K562 (cell line): ENCODE results near the gene SLC2A9. TPM values are rescaled to one million over a fixed set of nuclear protein-coding genes. Genes with fewer than 3 reads are reported as not detected.

Experiments
- ATAC-seq: fragments of 200-7000 bp; cut with Tn5 transposase; 3 replicates; pipeline ENCODE4 v1.9.1; 2020; ENCODE audit warnings: moderate library complexity
- BruUV-seq: library from RNA; stranded (reverse); fragments of 400-500 nt; replicated peaks from 2 replicates; lab custom pipeline; 2021; lab: Mats Ljungman, UMichigan
- CTCF ChIA-PET: fragments of 300-600 bp; formaldehyde crosslinking; extraction: SDS; loops from one replicate; lab custom pipeline; 2021; ENCODE audit warnings: low intra/inter-chr PET ratio; lab: Yijun Ruan, JAX
- POLR2A ChIA-PET: fragments of 300-600, 350-650 bp; sonication (Branson Sonifier 250); formaldehyde crosslinking; extraction: SDS; loops from one replicate; lab custom pipeline; 2021; ENCODE audit warnings: antibody characterized with exemption, inconsistent platforms; lab: Yijun Ruan, JAX
- DNase-seq, 4 experiments: peaks; one replicate each; pipeline versions ENCODE4 v3.0.0 to v3.0.0-alpha.2; 2011 to 2018; ENCODE audit warnings: low spot score in 3 of 4, mixed read lengths in 3 of 4; ENCODE audit errors: extremely low read depth in 1 of 4
- FAIRE-seq: peaks from 2 replicates; lab custom pipeline; 2011; peaks lifted over from hg19 to GRCh38; lab: Jason Lieb, UNC
- H2AFZ ChIP-seq: 2 replicates; pipeline ENCODE4 v1.6.0; 2011; ENCODE audit warnings: low read depth, low read length, control low read depth, inconsistent platforms
- H3K27ac ChIP-seq: fragments of 200-600 bp; 3 replicates; pipeline ENCODE4 v1.8.0; 2011; ENCODE audit warnings: low read depth, mild to moderate bottlenecking, control low read depth, inconsistent platforms, low read length, moderate library complexity, mixed read lengths; ENCODE audit errors: extremely low read depth
- H3K27me3 ChIP-seq, 2 experiments: fragments of 300-600 bp in 1 of 2; 2 replicates in 1 of 2; 3 replicates in 1 of 2; pipeline versions ENCODE4 v1.6.0 to v1.8.0; 2011; ENCODE audit warnings: inconsistent platforms in 2 of 2, low read length in 2 of 2, mild to moderate bottlenecking in 1 of 2, mixed read lengths in 1 of 2, moderate library complexity in 1 of 2; ENCODE audit not compliant: control insufficient read depth in 2 of 2, insufficient read depth in 2 of 2
- H3K36me3 ChIP-seq: fragments of 300-600 bp; 3 replicates; pipeline ENCODE4 v1.8.0; 2011; ENCODE audit warnings: mild to moderate bottlenecking, low read length, inconsistent platforms; ENCODE audit not compliant: control insufficient read depth, insufficient read depth
- H3K4me1 ChIP-seq, 2 experiments: fragments of 200-600 bp in 1 of 2; replicated peaks in 1 of 2; 2 replicates in 1 of 2; 3 replicates in 1 of 2; pipeline versions ENCODE4 v1.5.1 to v1.8.0; 2011; ENCODE audit warnings: inconsistent platforms in 2 of 2, low read length in 2 of 2, mild to moderate bottlenecking in 1 of 2, mixed read lengths in 1 of 2, moderate library complexity in 1 of 2; ENCODE audit not compliant: control insufficient read depth in 2 of 2, insufficient read depth in 2 of 2
- H3K4me2 ChIP-seq: 2 replicates; pipeline ENCODE4 v1.6.1; 2011; ENCODE audit warnings: low read length, control low read depth, inconsistent platforms, mixed read lengths; ENCODE audit not compliant: insufficient read depth
- H3K4me3 ChIP-seq: fragments of 200-600 bp; sonication (generic), shearing (Covaris generic); 2 replicates; pipeline ENCODE4 v1.5.1; 2016; ENCODE audit warnings: control low read depth, inconsistent platforms
- H3K79me2 ChIP-seq: fragments of 200-600 bp; 3 replicates; pipeline ENCODE4 v1.8.0; 2011; ENCODE audit warnings: low read length, inconsistent platforms; ENCODE audit not compliant: control insufficient read depth, insufficient read depth
- H3K9ac ChIP-seq, 2 experiments: 2 replicates each; pipeline versions ENCODE4 v1.6.0 to v1.6.1; 2011; ENCODE audit warnings: low read depth in 2 of 2, low read length in 2 of 2, control low read depth in 1 of 2, inconsistent platforms in 1 of 2, mild to moderate bottlenecking in 1 of 2, mixed read lengths in 1 of 2; ENCODE audit not compliant: insufficient read depth in 1 of 2
- H3K9me1 ChIP-seq: one replicate; pipeline ENCODE4 v1.6.0; 2011; ENCODE audit warnings: inconsistent platforms, mild to moderate bottlenecking, low read length, moderate library complexity; ENCODE audit not compliant: control insufficient read depth, insufficient read depth
- H3K9me3 ChIP-seq: replicated peaks from 2 replicates; pipeline ENCODE4 v1.5.1; 2011; ENCODE audit warnings: low read depth, low read length, inconsistent platforms; ENCODE audit not compliant: control insufficient read depth, insufficient read depth
- H4K20me1 ChIP-seq: replicated peaks from 2 replicates; pipeline ENCODE4 v1.6.1; 2011; ENCODE audit warnings: low read length, inconsistent platforms, mixed read lengths; ENCODE audit not compliant: control insufficient read depth, insufficient read depth
- FOXM1 ChIP-seq, 2 experiments: fragments of 450-650 bp in 1 of 2; sonication (generic) in 1 of 2; formaldehyde crosslinking in 1 of 2; IDR thresholded peaks; 2 replicates each; pipeline versions ENCODE4 v1.6.1 to v1.9.0; 2017 to 2022; ENCODE audit warnings: low read depth in 2 of 2, mild to moderate bottlenecking in 2 of 2, missing genetic modification reagents in 1 of 2, moderate library complexity in 1 of 2
- KLF16 ChIP-seq: IDR thresholded peaks from 2 replicates; pipeline ENCODE4 v1.6.1; 2016; ENCODE audit warnings: antibody characterized with exemption
- MGA ChIP-seq: fragments of 450-650 bp; IDR thresholded peaks from 2 replicates; pipeline ENCODE4 v1.6.1; 2016; ENCODE audit warnings: mild to moderate bottlenecking, moderate library complexity
- MLX ChIP-seq, 2 experiments: fragments of 450-650 bp in 1 of 2; sonication (generic) in 1 of 2; formaldehyde crosslinking; conservative IDR thresholded peaks; 2 replicates each; pipeline versions ENCODE4 v1.4.0 to v1.8.1; 2020 to 2022; ENCODE audit warnings: mild to moderate bottlenecking in 1 of 2, missing genetic modification reagents in 1 of 2
- POLR2A ChIP-seq: fragments of 450-650 bp; conservative IDR thresholded peaks from 2 replicates; pipeline ENCODE4 v1.6.1; 2016
- TCF3 ChIP-seq: sonication (generic); formaldehyde crosslinking; IDR thresholded peaks from 2 replicates; pipeline ENCODE4 v1.4.0; 2020; ENCODE audit warnings: mild to moderate bottlenecking, missing genetic modification reagents
- ZNF395 ChIP-seq: fragments of 200-800 bp; sonication (Bioruptor generic); IDR thresholded peaks from 2 replicates; pipeline ENCODE4 v1.6.1; 2017; ENCODE audit warnings: missing genetic modification characterization, missing compliant biosample characterization
- ZNF696 ChIP-seq: fragments of 250-450 bp; sonication (Bioruptor Pico); conservative IDR thresholded peaks from 2 replicates; pipeline ENCODE4 v1.4.0; 2020; ENCODE audit warnings: mild to moderate bottlenecking, moderate library complexity
- WGBS: fragments of 100-300 bp; shearing (Covaris generic); methylation state at CpG from one replicate; pipeline ENCODE4 v1.1.6; 2016; ENCODE audit warnings: low coverage, mixed read lengths; ENCODE audit not compliant: insufficient coverage; ENCODE audit errors: missing lambda C conversion rate; 5-methylcytosine and 5-hydroxymethylcytosine counted together
- in situ Hi-C: fragments of 300-500 bp; cut with MboI; formaldehyde crosslinking; loops from 4 replicates; pipeline ENCODE4 v1.15.0; 2018; ENCODE audit warnings: inconsistent platforms, mixed read lengths
- intact Hi-C: fragments of 100-400 bp; cut with micrococcal nuclease; formaldehyde crosslinking; loops from 2 replicates; pipeline ENCODE4 v1.14.2; 2022
- polyA plus RNA-seq, 8 experiments: library from polyadenylated mRNA; depleted of rRNA in 4 of 8; stranded (reverse) in 5 of 8; unstranded in 3 of 8; fragments of >200 nt; fragmentation: Nextera tagmentation in 2 of 8; fragmentation: Illumina TruSeq in 1 of 8; extraction: Ambion mirVana in 2 of 8; extraction: Trizol in 1 of 8; gene quantifications; 2 replicates each; pipeline versions ENCODE4 v1.2.1 to v1.2.3, GENCODE V29; 2011 to 2014; ENCODE audit warnings: inconsistent platforms in 1 of 8, missing spikeins in 1 of 8
- total RNA-seq, 7 experiments: library from RNA; depleted of rRNA in 6 of 7; stranded (reverse); fragments of >200 nt in 6 of 7; fragmentation: Illumina TruSeq in 2 of 7; extraction: Trizol in 2 of 7; gene quantifications; 2 replicates each; pipeline versions ENCODE4 v1.2.1 to v1.2.3, GENCODE V29; 2011 to 2021; ENCODE audit warnings: low replicate concordance in 1 of 7

The SLC2A9 gene
- total and polyA plus RNA-seq, 9 of the 15 experiments (the other 6 are each of a cell fraction or from before 2014, with no cell fraction given), result 0.15 to 1.9 (median 0.76) TPM

GRCh38 chr4:10011885-10012284, 9.4 kb downstream of the SLC2A9 start:
- ATAC-seq (peak; percentile 43), DNase-seq (peak in 2 of 4 experiments; percentile 22 to 23), FAIRE-seq (no peak)
- no peak overlapping the region for H3K4me3 ChIP-seq
- H3K79me2 ChIP-seq, result no peaks in the 10 kb centered on the region
- H3K4me2 ChIP-seq, result peak overlapping the region; percentile 11; the same call in 1 of the 2 replicates
- no peak overlapping the region for H3K27ac ChIP-seq
- H3K27me3 ChIP-seq, result peaks cover 2 to 14% of the 10 kb centered on the region in 2 experiments; a peak in 1 of 5 replicates
- in situ Hi-C loops (no loop called here), intact Hi-C loops (loop anchor here (2.0 to 5.0 kb wide), 2 partner anchors 85 to 307 kb away; no protein-coding TSS in a partner anchor)
- H3K4me1 ChIP-seq, result peaks cover 0 to 10% of the 10 kb centered on the region in 2 experiments; a peak in 1 of 5 replicates
- 0 out of 2 replicates have a peak, but pooled peaks cover 1% of the 10 kb centered on the region for H4K20me1 ChIP-seq
- no peak overlapping the region for H2AFZ ChIP-seq
- BruUV-seq, result no TSS peak
- 1% methylated on average over 3 of the region's 3 CpGs for WGBS
- POLR2A ChIA-PET, result interaction anchor here (0.6 kb wide), 1 partner anchor 40 kb away, joined by 3 read pairs; no protein-coding TSS in a partner anchor
- no peaks in the 10 kb centered on the region for H3K9me1 ChIP-seq
- no peak overlapping the region for H3K9ac ChIP-seq
- no peaks in the 10 kb centered on the region for H3K9me3 ChIP-seq
- no peaks in the 10 kb centered on the region for H3K36me3 ChIP-seq
- CTCF ChIA-PET, result no interaction called here
- TF ChIP-seq MLX (CRISPR knock-in tag; conservative IDR thresholded peaks at IDR 0.05) (no peak), FOXM1 (IDR thresholded peaks at IDR 0.05; ENCODE audit: low read depth) (0 out of 2 replicates have a peak, but pooled peaks have one; percentile 26), FOXM1 (CRISPR knock-in tag; IDR thresholded peaks at IDR 0.05; ENCODE audit: low read depth) (no peak), KLF16 (peak; percentile 87), ZNF696 (CRISPR knock-in tag) (no peak), MGA (no peak; the same call in 1 of the 2 replicates), POLR2A (no peak), ZNF395 (CRISPR knock-in tag) (peak; percentile 45; the same call in 1 of the 2 replicates), TCF3 (peak; percentile 92)
